Upper lobe of left lung (tissue), 4 donors: ENCODE data around the gene TBC1D9.

Experiments used
- POLR2A ChIP-seq, 4 donors: fragments of 450-650 bp; IDR thresholded peaks; one replicate each; pipeline ENCODE4 v1.5.1; 2016 to 2017; ENCODE audit warnings: antibody characterized with exemption in 4 of 4, mild to moderate bottlenecking in 2 of 4
- TF ChIP-seq, protein P1 (sequence below), 6 experiments: fragments of 450-650 bp in 4 of 6; fragments of 200-600 bp in 2 of 6; sonication (generic) in 2 of 6; IDR thresholded peaks; one replicate each; pipeline ENCODE4 v1.5.1; 2016 to 2019; ENCODE audit warnings: antibody characterized with exemption in 6 of 6

DNA sequence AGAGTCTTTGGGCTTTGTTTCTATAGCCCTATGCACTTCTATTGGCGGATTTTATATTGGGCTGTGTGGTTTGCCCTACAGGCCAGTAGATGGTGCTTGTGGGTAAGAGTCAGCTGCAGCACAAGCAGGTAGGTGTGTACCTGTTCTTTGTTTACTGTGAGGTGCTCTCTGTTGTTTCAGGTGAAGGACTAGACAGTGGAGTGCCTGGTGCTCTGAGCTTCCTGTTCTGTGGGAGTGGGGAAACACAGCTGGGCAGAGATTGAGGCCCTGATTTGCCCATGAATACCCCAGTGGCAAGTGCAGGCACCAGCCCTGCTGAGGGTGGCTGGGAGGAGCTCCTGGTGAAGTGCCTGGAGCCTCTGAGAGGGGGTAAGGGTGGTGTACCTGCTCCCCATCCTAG, 161.1 kb downstream of the TBC1D9 start:
- TF ChIP-seq, protein P1, sequence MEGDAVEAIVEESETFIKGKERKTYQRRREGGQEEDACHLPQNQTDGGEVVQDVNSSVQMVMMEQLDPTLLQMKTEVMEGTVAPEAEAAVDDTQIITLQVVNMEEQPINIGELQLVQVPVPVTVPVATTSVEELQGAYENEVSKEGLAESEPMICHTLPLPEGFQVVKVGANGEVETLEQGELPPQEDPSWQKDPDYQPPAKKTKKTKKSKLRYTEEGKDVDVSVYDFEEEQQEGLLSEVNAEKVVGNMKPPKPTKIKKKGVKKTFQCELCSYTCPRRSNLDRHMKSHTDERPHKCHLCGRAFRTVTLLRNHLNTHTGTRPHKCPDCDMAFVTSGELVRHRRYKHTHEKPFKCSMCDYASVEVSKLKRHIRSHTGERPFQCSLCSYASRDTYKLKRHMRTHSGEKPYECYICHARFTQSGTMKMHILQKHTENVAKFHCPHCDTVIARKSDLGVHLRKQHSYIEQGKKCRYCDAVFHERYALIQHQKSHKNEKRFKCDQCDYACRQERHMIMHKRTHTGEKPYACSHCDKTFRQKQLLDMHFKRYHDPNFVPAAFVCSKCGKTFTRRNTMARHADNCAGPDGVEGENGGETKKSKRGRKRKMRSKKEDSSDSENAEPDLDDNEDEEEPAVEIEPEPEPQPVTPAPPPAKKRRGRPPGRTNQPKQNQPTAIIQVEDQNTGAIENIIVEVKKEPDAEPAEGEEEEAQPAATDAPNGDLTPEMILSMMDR (IDR thresholded peaks at IDR 0.05), result peak in 5 of 6 experiments; percentile 21 to 57 (median 45)
- no peak for TF ChIP-seq POLR2A (IDR thresholded peaks at IDR 0.05)
